Spinal cord (tissue), 10 donors: ENCODE results near the gene IL1RAPL1. TPM values are rescaled to one million over a fixed set of nuclear protein-coding genes. Genes with fewer than 3 reads are reported as not detected.

Source experiments
- DNase-seq, 6 donors: peaks; one replicate each; pipeline versions ENCODE4 v3.0.0 to v3.0.0-alpha.2; 2013 to 2015; ENCODE audit warnings: low spot score in 6 of 6, low read depth in 4 of 6
- H3K27ac ChIP-seq: one replicate; pipeline ENCODE4 v1.5.1; 2013; ENCODE audit warnings: low read depth, low read length, control low read depth
- H3K27me3 ChIP-seq: one replicate; pipeline ENCODE4 v1.6.1; 2013; ENCODE audit warnings: low read length; ENCODE audit not compliant: control insufficient read depth, insufficient read depth
- H3K36me3 ChIP-seq: one replicate; pipeline ENCODE4 v1.6.1; 2013; ENCODE audit warnings: low read length; ENCODE audit not compliant: control insufficient read depth, insufficient read depth
- H3K4me1 ChIP-seq: one replicate; pipeline ENCODE4 v1.6.1; 2013; ENCODE audit warnings: low read length; ENCODE audit not compliant: control insufficient read depth, insufficient read depth
- H3K4me3 ChIP-seq: one replicate; pipeline ENCODE4 v1.5.1; 2013; ENCODE audit warnings: low read depth, low read length, control low read depth
- H3K9me3 ChIP-seq: one replicate; pipeline ENCODE4 v1.6.1; 2013; ENCODE audit warnings: low read length; ENCODE audit not compliant: control insufficient read depth, insufficient read depth
- WGBS: methylation state at CpG from one replicate; pipeline ENCODE4 v1.1.5; 2013; ENCODE audit warnings: missing lambda C conversion rate; ENCODE audit not compliant: insufficient coverage; 5-methylcytosine and 5-hydroxymethylcytosine counted together
- polyA plus RNA-seq, 2 donors: library from polyadenylated mRNA; unstranded; fragments of 120-200 nt; gene quantifications; one replicate each; pipeline ENCODE4 v1.2.1, GENCODE V29; 2013; ENCODE audit not compliant: insufficient read length in 2 of 2
- total RNA-seq, 2 donors: library from RNA; depleted of rRNA in 1 of 2; stranded (reverse); fragments of 120-200 nt in 1 of 2; fragments of >200 nt in 1 of 2; gene quantifications; one replicate each; pipeline versions ENCODE4 v1.2.3 to v1.2.4, GENCODE V29; 2013 to 2014
- donor health status: healthy.

The IL1RAPL1 gene
- total and polyA plus RNA-seq, 4 donors, result 2.3 to 24.5 (median 7.0) TPM

DNA sequence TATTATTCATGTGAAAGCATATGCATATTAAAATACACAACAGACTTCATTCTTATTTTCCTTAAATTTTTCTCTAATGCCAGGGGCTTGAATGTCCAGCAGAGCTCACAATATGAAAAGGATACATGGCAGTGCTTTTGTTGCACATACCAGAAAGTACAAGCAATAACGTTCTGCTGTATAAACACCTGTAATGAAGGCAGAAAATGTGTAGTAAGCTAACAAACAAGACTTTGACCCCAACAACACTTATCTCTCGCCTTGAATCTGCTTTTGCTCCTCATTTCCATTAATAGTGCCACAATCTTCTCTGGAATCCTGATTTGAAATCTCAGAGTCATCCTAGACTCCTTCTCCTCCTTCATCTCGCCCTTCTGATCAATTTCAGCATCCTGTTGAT is 687.3 kb downstream of the IL1RAPL1 start:
- Histone ChIP-seq H3K27ac (no peak overlapping the region), H3K9me3 (no peaks in the 10 kb centered on the region), H3K4me1 (no peaks in the 10 kb centered on the region), H3K27me3 (peaks cover 3% of the 10 kb centered on the region), H3K4me3 (no peak overlapping the region), H3K36me3 (no peaks in the 10 kb centered on the region)
- no peak for DNase-seq
- WGBS, result 40% methylated on average over 2 of the region's 3 CpGs

DNA sequence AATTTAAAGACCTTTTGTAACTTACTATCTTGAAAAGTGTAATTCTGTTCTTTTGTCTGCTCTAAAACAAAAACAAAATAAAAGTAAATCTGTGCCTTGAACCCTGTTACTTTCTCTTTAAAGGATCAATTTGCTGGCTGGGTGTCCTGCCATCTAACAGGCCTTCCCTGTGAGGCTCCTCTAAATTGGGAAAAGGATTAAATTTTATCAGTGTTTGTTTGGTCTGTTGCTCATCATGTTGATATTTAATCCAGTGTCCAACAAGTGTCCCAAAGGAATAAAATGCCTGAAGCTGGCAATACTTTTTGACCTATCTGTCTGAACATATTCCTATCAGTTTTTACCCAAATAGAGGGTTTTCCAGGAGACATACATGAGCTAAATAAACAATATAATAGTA is 688.7 kb downstream of the IL1RAPL1 start:
- no peaks in the 10 kb centered on the region for H3K9me3 ChIP-seq
- H3K27me3 ChIP-seq, result peaks cover 3% of the 10 kb centered on the region
- no peaks in the 10 kb centered on the region for H3K4me1 ChIP-seq
- no peak overlapping the region for H3K27ac ChIP-seq
- DNase-seq, result no peak
- H3K36me3 ChIP-seq, result no peaks in the 10 kb centered on the region
- H3K4me3 ChIP-seq, result no peak overlapping the region

DNA sequence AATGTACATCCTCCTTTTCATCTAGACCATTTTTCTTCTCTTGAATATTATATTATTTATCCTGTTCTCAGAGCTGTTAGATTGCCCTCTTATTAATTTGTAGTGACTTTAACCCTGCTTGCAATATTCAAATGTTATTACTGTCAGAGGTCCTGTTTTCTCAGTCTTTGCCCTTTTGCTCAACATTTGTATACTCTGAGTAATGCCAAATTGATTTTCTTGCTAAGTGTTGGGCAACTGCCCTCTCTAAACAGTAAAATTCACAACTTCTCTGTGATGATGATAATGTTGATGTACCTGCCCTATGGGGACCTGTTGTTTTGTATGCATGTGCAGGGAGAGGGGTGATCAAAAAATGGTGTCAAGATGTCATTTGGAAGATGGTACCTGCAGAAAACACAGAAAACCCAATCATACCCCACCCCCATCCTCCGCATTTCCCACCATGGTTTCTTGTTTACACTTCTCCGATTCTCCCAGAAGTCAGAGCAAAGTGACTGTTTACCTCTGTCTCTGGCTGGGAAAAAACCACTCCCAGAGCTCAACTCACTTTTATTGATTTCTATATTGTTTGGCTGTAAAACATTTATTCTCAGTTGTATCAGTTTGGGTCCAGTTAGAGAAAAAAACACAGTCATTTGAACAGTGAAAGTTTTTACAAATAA is 694.0 kb downstream of the IL1RAPL1 start:
- Histone ChIP-seq H3K36me3 (no peaks in the 10 kb centered on the region), H3K27me3 (no peaks in the 10 kb centered on the region), H3K4me3 (no peak overlapping the region), H3K9me3 (peaks cover 2% of the 10 kb centered on the region), H3K4me1 (no peaks in the 10 kb centered on the region), H3K27ac (no peak overlapping the region)
- no CpG with 5 or more reads among the region's 2 CpGs for WGBS
- no peak for DNase-seq

DNA sequence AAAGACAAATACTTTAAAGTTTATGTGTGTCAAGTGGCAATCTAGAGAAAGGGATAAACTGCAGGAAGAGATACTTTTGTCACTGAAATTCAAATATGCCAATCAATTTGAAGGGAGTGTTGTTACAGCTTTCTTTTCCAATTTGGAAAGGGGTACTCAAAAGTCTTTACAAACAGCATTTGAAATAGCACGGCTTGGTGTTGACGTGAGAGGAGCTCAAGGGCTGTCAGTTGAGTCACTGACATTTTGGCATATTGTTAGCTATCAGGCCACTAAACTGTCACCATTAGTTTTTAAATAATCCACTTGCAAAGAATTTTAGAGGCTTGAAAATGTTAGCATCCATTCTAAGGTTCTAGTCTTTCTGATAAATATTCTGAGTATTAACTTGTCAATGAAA is 698.4 kb downstream of the IL1RAPL1 start:
- H3K4me3 ChIP-seq, result no peak overlapping the region
- DNase-seq, result peak in 1 of 6 donors; percentile 30
- H3K4me1 ChIP-seq, result no peaks in the 10 kb centered on the region
- H3K27ac ChIP-seq, result no peak overlapping the region
- peaks cover 2% of the 10 kb centered on the region for H3K9me3 ChIP-seq
- no peaks in the 10 kb centered on the region for H3K27me3 ChIP-seq
- no peaks in the 10 kb centered on the region for H3K36me3 ChIP-seq
- WGBS, result no CpG with 5 or more reads among the region's 2 CpGs

DNA sequence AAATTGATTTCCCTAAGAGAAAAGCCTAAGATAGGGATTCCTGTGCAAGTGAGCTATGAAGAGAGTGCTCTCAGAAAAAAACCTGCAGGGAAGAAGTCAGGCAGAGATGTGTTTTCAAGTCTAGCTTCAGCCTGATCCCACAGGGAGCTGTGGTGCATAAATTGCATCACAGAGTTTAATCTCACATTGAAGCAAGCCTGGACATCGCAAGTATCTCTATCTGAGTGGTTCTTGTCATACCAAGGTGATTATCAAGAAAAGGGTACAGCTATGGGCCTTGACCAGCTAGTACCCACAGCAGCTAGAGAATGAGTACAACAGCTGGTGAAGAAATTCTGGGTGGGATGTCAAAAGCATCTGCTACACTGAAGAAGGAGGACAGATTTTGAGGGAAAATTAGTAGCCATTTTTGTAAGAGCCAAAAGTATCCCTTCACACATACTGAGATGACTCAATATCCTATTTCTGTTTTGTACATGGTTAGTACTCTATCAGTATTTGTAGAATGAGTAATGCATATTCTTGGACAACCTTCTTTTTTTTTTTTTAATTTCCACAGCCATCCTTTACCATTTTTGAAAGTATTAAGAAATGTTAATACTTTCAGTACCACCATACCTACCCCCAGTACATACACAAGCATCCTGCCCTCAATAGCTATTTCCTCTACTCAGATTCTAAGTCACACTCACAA is 708.9 kb downstream of the IL1RAPL1 start:
- no peak overlapping the region for H3K27ac ChIP-seq

DNA sequence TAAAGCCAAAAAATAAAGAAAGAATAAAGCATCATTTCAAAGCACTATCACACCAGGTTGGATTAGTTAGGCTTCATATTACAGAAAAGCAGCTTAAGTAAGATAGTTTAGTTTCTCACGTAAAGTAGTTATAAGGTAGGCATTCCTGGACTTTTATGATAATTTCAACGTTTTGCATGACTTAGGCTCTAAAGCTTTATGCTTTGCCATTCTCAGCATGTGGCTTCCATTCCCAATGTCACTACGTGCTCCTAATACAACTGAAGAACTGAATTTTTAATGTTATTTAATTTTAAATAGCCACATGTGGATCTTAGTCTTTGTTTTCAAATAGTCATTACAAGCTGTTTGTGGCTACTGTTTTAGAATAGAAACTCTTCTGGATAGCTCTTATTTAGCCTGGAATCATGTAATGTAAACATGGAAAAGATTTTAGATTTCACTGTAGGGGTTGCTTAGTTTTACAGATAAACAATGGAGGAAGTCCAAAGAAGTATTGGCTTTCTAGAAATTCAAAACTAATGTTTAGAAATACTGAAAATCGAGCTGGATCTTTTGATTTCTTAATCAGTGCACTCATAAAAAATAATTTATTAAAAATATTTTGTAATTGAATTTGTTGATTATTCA is 710.0 kb downstream of the IL1RAPL1 start:
- Histone ChIP-seq H3K9me3 (no peaks in the 10 kb centered on the region), H3K27ac (no peak overlapping the region), H3K4me1 (no peaks in the 10 kb centered on the region), H3K36me3 (no peaks in the 10 kb centered on the region), H3K4me3 (no peak overlapping the region), H3K27me3 (no peaks in the 10 kb centered on the region)
- WGBS, result no CpG with 5 or more reads among the region's 4 CpGs
- no peak for DNase-seq

More for the DNA sequence above, 708.9 kb downstream of the IL1RAPL1 start:
- Histone ChIP-seq H3K36me3 (no peaks in the 10 kb centered on the region), H3K27me3 (no peaks in the 10 kb centered on the region), H3K4me1 (no peaks in the 10 kb centered on the region), H3K9me3 (no peaks in the 10 kb centered on the region), H3K4me3 (no peak overlapping the region)
- no peak for DNase-seq
- WGBS, result 71% methylated on average over 1 of the region's 1 CpG

DNA sequence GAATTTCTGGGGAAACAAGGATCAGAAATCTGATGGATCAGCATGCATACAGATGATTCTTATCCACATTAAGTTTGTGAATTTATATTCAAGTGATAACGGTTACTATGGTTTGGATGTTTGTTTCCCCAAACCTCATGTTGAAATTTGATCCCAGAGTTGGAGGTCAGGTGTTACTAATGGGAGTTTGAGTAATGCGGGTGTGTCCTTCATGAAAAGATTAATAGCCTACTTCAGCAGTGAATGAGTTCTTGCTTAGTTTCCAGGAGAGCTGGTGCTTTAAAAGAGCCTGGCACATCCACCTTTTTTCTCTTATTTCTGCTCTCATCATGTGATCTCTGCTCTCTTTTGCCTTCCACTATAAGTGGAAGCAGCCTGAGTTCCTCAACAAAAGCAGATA is 712.4 kb downstream of the IL1RAPL1 start:
- H3K9me3 ChIP-seq, result no peaks in the 10 kb centered on the region
- H3K27me3 ChIP-seq, result no peaks in the 10 kb centered on the region
- 86% methylated on average over 1 of the region's 2 CpGs for WGBS
- DNase-seq, result no peak
- no peak overlapping the region for H3K4me3 ChIP-seq
- H3K4me1 ChIP-seq, result no peaks in the 10 kb centered on the region
- no peaks in the 10 kb centered on the region for H3K36me3 ChIP-seq
- H3K27ac ChIP-seq, result no peak overlapping the region

DNA sequence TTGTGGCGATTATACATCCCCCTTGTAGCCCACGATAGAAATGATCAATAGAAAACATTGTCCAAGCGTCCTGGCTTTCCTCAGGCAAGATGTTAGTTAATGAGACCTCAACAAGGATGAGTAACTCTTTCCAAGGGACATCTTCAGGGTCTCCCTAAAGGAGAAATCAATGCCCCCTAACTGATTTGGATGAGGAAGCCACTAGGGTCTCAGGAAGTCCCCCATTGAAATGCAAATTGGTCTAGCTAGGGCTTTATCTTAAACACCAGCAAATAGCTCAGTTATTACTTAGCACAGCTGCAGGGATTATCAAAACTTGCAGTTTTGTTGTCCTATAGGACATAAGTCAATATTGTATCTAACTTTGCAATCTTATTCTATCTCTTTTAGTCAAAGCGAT is 721.5 kb downstream of the IL1RAPL1 start:
- Histone ChIP-seq H3K27me3 (no peaks in the 10 kb centered on the region), H3K4me3 (no peak overlapping the region), H3K9me3 (no peaks in the 10 kb centered on the region), H3K36me3 (no peaks in the 10 kb centered on the region), H3K4me1 (no peaks in the 10 kb centered on the region), H3K27ac (no peak overlapping the region)
- no peak for DNase-seq
- 52% methylated on average over 3 of the region's 4 CpGs for WGBS

DNA sequence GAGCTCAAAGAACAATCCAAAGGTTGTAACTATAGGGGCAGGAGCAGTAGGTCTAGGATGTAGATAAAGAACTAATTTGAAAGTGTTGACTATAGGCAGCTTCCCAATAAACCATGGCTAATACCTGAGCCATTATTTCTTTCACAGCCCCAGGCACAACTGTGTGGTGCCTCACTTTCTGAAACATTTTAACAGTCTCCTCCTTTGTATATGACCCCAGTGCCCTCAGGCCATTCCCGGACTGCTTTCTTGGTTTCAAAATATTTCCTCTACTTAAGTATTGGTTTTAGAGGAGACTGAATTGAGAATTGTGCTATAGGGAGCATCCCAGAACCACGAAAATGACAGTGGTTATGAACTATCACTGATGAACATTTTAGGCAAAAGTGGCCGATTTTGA is 728.7 kb downstream of the IL1RAPL1 start:
- H3K9me3 ChIP-seq, result no peaks in the 10 kb centered on the region
- no CpG with 5 or more reads among the region's 3 CpGs for WGBS
- no peaks in the 10 kb centered on the region for H3K36me3 ChIP-seq
- H3K27ac ChIP-seq, result no peak overlapping the region
- DNase-seq, result no peak
- H3K4me1 ChIP-seq, result no peaks in the 10 kb centered on the region
- H3K27me3 ChIP-seq, result no peaks in the 10 kb centered on the region
- no peak overlapping the region for H3K4me3 ChIP-seq

DNA sequence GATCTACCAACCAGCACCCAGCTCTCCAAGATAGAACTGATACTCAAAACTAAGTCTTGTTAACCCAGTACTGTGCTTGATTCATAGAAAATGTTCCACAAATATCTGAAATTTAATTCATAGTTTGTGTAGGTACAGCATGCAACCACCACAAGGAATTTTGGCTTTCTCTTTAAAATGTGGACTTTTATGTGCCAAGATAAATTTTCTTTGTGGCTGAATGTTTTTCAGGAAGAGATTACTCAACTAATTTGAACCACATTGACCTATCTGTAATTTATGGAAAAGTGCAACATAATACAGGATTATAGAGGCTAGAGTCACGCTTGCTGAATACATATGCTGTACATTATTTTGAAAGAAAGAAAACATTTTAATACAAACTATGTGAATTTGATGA is 730.8 kb downstream of the IL1RAPL1 start:
- Histone ChIP-seq H3K9me3 (no peaks in the 10 kb centered on the region), H3K27ac (no peak overlapping the region), H3K4me1 (no peaks in the 10 kb centered on the region), H3K4me3 (no peak overlapping the region), H3K27me3 (no peaks in the 10 kb centered on the region), H3K36me3 (no peaks in the 10 kb centered on the region)
- no CpG with 5 or more reads among the region's 1 CpG for WGBS
- no peak for DNase-seq
